Thyroid gland (tissue), 4 donors: Measurements from ENCODE around the gene CHRD.

ENCODE experiments used
- POLR2A ChIP-seq, 2 donors: fragments of 450-650 bp; IDR thresholded peaks; one replicate each; pipeline ENCODE4 v1.6.1; 2017; ENCODE audit warnings: antibody characterized with exemption in 2 of 2, mild to moderate bottlenecking in 2 of 2, moderate library complexity in 1 of 2
- TF ChIP-seq, protein P1 (sequence below), 6 experiments: fragments of 200-600 bp in 3 of 6; fragments of 450-650 bp in 3 of 6; sonication (generic) in 3 of 6; IDR thresholded peaks; one replicate each; pipeline ENCODE4 v1.5.1; 2016 to 2019; ENCODE audit warnings: antibody characterized with exemption in 6 of 6, mild to moderate bottlenecking in 2 of 6, inconsistent platforms in 1 of 6, moderate library complexity in 1 of 6

- TF ChIP-seq, protein P1, sequence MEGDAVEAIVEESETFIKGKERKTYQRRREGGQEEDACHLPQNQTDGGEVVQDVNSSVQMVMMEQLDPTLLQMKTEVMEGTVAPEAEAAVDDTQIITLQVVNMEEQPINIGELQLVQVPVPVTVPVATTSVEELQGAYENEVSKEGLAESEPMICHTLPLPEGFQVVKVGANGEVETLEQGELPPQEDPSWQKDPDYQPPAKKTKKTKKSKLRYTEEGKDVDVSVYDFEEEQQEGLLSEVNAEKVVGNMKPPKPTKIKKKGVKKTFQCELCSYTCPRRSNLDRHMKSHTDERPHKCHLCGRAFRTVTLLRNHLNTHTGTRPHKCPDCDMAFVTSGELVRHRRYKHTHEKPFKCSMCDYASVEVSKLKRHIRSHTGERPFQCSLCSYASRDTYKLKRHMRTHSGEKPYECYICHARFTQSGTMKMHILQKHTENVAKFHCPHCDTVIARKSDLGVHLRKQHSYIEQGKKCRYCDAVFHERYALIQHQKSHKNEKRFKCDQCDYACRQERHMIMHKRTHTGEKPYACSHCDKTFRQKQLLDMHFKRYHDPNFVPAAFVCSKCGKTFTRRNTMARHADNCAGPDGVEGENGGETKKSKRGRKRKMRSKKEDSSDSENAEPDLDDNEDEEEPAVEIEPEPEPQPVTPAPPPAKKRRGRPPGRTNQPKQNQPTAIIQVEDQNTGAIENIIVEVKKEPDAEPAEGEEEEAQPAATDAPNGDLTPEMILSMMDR (IDR thresholded peaks at IDR 0.05): no peak
- no peak for TF ChIP-seq POLR2A (IDR thresholded peaks at IDR 0.05)
These were observed 2.5 kb upstream of the CHRD start for GRCh38 chr3:184377374-184377773.
